EL (cell line): Measurements from ENCODE around the gene RAB15.
"Not testable (repeated sequence)": the region's sequence is repeated elsewhere in the genome, so short reads cannot be mapped to it uniquely, and the experiment has no call there.

ENCODE experiments used
- DNase-seq: peaks from one replicate; pipeline ENCODE4 v3.0.0-alpha.2; 2016

RAB15 gene

GRCh38 chr14:64935508-64935907 is 36.6 kb downstream of the RAB15 start:
- no peak for DNase-seq

DNA sequence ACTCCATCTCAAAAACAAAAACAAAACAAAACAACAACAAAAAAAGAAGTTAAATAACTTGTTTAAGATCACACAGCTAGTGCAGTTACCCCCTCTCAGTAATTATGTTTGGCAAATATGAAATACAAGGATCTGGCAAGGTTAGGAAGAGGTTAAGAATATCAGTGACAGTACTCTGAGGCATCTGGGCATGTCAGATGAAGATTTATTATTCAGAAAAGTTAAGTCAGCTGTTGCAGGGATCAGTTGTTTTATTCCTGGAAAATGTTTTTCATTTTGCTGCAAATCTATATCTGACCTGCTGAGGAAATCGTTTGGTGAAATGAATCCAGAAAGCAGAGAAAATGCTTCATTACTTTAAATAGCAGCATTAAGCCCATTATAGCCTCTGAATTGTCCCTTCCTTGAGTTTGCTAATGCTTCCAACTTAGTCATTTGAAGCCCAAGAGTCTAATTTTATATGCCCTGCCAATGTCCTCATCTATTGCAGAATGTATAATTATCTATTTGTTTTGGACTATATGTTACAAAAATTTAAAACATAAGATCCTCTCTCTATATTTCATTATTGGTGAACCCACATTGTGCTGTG is 37.7 kb downstream of the RAB15 start:
- no peak for DNase-seq

GRCh38 chr14:64932231-64932630 is 39.9 kb downstream of the RAB15 start:
- no peak for DNase-seq

DNA sequence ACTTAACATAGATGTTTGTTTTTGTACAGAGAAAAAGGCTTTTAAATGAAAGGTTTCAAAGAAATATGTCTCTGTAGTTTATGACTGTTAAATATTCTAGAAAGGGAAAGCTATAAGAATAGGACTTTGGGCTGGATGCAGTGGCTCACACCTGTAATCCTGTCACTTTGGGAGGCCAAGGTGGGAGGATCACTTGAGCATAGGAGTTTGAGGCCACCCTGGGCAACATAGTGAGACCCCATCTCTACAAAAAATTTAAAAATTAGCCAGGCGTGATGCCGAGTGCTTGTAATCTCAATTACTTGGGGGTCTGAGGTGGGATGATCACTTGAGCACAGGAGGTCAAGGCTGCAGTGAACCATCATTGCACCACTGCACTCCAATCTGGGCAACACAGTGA is 41.0 kb downstream of the RAB15 start:
- no peak for DNase-seq

GRCh38 chr14:64930085-64930843 is 41.9 kb downstream of the RAB15 start:
- DNase-seq, result no peak

- DNase-seq, result no peak
Measured at GRCh38 chr14:64929014-64929359, 43.1 kb downstream of the RAB15 start.

DNA sequence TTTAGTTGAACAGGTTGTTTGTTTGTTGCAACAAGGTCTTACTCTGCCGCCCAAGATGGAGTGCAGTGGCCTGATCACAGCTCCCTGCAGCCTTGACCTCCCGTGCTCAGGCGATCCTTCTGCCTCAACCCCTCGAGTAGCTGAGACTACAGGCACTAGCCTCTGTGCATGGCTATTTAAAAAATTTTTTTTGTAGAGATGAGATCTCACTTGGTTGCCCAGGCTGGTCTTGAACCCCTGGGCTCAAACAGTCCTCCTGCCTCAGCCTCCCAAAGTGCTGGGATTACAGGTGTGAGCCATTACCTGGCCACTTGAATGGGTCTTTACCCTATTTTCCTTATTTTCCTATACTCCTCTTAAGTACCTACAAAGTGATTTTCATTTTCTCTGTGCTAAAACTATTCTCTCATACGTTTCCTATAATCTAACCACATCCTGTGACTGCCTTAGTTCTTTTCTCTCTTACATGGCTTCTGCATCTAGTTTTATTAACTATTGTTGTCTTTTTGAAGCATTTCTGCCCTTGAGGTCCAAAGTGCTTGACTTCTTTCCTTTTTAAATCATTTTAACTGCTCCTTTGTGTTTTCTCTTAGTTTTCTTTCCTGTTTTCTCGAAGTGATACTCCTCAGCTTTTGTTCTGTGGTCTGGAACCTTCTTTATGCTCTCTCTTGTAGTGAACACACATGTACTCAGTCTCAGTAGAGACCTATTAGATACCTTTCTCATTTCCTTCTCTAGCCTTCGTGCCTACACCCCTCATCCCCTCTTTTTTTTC is 43.7 kb downstream of the RAB15 start:
- DNase-seq, result no peak

DNA sequence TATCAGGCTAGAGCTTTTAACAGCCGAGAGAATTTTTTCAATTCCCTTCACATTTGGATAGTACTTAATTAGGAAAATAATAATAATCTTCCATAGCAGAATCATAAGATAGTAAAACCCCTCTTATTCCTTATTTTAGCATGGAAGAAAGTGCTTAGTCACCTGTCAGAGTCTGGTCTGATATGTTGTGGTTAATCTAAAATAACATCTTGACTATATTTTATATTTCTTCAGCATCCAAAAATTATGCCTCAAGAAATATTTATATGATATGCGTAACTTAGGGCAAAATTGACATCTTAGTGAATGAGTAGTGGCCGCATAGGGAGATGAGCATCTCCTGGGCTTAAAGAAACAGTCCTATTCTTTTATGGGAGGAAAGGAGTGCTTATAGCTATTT is 45.1 kb downstream of the RAB15 start:
- no peak for DNase-seq

DNA sequence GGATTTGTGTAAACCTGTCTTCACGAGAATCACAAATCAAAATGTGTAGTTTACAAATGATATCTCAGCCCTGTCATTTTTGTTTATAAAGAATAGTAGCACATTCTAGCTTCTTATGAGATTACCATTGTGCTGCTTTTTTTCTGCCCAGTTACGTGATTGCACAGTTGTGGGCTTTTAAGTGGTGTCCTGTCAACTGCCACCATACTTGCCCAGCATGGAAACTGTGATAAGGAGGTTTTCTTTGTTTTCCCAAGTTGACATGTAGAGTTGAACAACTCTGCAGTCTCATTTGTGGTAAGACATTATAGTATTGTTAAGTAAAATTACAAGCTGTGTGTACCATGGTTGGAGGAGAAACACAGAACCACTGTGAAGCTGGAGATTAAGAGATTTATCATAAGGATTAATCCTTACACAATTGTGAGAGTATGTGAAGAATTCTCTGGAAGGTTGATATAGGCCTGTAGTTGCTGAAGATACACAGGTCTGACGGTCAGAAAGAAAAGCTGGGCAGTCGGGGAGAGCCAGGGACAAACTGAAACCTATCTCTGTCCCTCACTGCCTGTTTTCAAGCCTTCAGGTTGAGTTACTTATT is 45.6 kb downstream of the RAB15 start:
- no peak for DNase-seq

DNA sequence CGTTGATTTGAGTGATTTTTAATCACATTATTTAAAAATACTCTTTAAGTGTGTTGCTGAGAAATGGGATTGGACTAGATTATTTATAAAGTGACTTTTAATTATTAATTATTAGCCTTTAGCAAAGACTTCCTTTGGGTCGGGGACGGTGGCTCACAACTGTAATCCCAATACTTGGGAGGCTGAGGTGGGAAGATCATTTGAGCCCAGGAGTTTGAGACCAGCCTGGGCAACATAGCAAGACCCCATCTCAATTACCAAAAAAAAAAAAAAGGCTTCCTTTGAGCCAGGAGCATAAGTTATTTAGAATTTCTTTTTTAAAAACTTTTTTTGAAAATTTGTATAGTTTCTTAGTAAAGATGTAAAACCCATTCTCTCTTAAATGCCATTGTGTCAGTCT is 49.1 kb downstream of the RAB15 start:
- no peak for DNase-seq

GRCh38 chr14:64920465-64920864 is 51.7 kb downstream of the RAB15 start:
- DNase-seq, result no peak

GRCh38 chr14:64919618-64920017 is 52.5 kb downstream of the RAB15 start:
- no peak for DNase-seq

DNA sequence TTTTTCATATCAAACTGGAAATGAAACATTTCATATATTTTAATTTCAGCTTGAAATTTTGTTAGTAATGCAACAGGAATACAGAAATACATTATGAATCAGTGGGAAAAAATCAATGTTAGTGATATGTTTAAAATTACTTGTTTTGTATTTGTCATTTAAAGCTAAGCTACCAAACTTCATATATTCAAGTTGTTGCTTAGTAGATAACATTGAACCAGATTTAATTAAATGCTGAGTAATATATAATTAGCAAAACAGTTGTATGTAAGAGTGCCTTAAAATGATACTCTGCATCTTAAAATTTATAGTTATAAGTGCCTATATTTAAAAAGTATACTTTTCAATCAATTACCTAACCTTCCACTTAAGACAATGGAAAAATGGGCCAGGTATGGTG is 52.9 kb downstream of the RAB15 start:
- no peak for DNase-seq

DNA sequence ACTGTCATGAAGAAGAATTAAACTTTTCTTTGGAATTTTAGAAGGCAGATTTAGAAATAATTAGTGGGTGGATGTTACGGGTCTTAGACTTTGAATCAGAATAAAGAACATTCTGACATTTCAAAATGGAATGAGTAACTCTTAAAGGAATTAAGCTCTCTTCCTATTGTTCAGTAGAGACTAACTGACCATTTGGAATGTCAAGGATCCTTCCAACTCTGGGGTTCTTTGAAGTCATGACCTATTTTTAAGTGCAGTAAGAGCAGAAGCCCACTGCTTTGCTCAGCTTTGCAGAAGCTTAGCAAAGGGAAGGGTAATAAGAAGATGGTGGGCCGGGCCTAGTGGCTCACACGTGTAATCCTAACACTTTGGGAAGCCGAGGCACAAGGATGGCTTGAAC is 53.9 kb downstream of the RAB15 start:
- DNase-seq, result no peak

GRCh38 chr14:64915797-64916196 is 56.3 kb downstream of the RAB15 start:
- DNase-seq, result no peak

DNA sequence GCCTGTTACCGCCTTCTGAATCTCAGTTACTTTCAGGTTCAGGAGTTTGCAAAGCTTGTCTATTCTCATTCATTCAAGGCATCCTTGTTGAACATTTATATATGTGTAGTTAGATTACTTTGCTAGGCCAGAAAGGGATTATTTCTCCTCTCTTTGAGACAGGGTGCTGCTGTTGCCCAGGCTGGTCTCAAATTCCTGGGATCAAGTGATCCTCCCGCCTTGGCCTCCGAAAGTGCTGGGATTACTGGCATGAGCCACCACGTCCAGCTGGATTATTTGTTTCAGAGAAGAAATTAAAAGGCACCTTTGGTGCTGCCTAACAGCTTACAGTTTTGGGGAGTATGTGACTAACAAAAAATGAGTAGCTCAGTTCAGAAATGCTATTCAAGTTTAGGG is 57.1 kb downstream of the RAB15 start:
- no peak for DNase-seq

- peak; percentile 99 for DNase-seq
Measured at GRCh38 chr14:64914237-64915028, 57.7 kb downstream of the RAB15 start, which contains the start of gene CHURC1. Gene CHURC1, plus strand, starts transcription at chr14:64914455. Its CDS starts 41 bp downstream, at chr14:64914496.

GRCh38 chr14:64913477-64913876 is 58.7 kb downstream of the RAB15 start:
- DNase-seq, result not testable (repeated sequence)

GRCh38 chr14:64912261-64912660 is 59.9 kb downstream of the RAB15 start:
- DNase-seq, result no peak

- DNase-seq, result peak; percentile 33
Measured at GRCh38 chr14:64910847-64911495, 61.2 kb downstream of the RAB15 start.

- DNase-seq, result no peak
Measured at GRCh38 chr14:64906022-64906421, 66.1 kb downstream of the RAB15 start.

- peak; percentile 22 for DNase-seq
Measured at GRCh38 chr14:64899958-64900357, 72.2 kb downstream of the RAB15 start.
